Mesenchymal stem cell (in vitro differentiated cells and primary cell): Measurements from ENCODE around the gene PCYT1A.

Experiments
- DNase-seq: peaks from one replicate; pipeline ENCODE4 v3.0.0-alpha.2; 2013
- H2AFZ ChIP-seq: one replicate; pipeline ENCODE4 v1.6.1; 2013; ENCODE audit warnings: low read depth, mild to moderate bottlenecking, control low read depth, inconsistent platforms, low read length, moderate library complexity
- H2AK5ac ChIP-seq: 2 replicates; pipeline ENCODE4 v1.6.1; 2013; ENCODE audit warnings: low read length, moderate library complexity, mild to moderate bottlenecking, inconsistent platforms; ENCODE audit not compliant: severe bottlenecking
- H2BK120ac ChIP-seq: one replicate; pipeline ENCODE4 v1.6.1; 2013; ENCODE audit warnings: low read depth, mild to moderate bottlenecking, inconsistent platforms, low read length, moderate library complexity
- H2BK12ac ChIP-seq, 2 experiments: one replicate each; pipeline ENCODE4 v1.6.1; 2013; ENCODE audit warnings: inconsistent platforms in 2 of 2, low read length in 2 of 2, mild to moderate bottlenecking in 2 of 2, moderate library complexity in 2 of 2, control low read depth in 1 of 2
- H2BK15ac ChIP-seq: one replicate; pipeline ENCODE4 v1.6.1; 2013; ENCODE audit warnings: mild to moderate bottlenecking, low read depth, inconsistent platforms; ENCODE audit not compliant: poor library complexity, severe bottlenecking
- H2BK5ac ChIP-seq: 2 replicates; pipeline ENCODE4 v1.6.1; 2013; ENCODE audit warnings: low read depth, mild to moderate bottlenecking, low read length, control low read depth, inconsistent platforms; ENCODE audit not compliant: poor library complexity, severe bottlenecking
- H3K14ac ChIP-seq, 2 experiments: one replicate each; pipeline ENCODE4 v1.6.1; 2013; ENCODE audit warnings: inconsistent platforms in 2 of 2, low read length in 2 of 2, control low read depth in 1 of 2, mild to moderate bottlenecking in 1 of 2, moderate library complexity in 1 of 2
- H3K18ac ChIP-seq, 2 experiments: one replicate each; pipeline ENCODE4 v1.6.1; 2013; ENCODE audit warnings: inconsistent platforms in 2 of 2, low read length in 2 of 2, control low read depth in 1 of 2, low read depth in 1 of 2, mild to moderate bottlenecking in 1 of 2
- H3K23ac ChIP-seq, 2 experiments: one replicate each; pipeline ENCODE4 v1.6.1; 2013; ENCODE audit warnings: inconsistent platforms in 2 of 2, low read length in 2 of 2, mild to moderate bottlenecking in 2 of 2, moderate library complexity in 2 of 2, control low read depth in 1 of 2
- H3K27ac ChIP-seq: 2 replicates; pipeline ENCODE4 v1.5.1; 2013; ENCODE audit warnings: mild to moderate bottlenecking, moderate library complexity, low read length, control low read depth, inconsistent platforms; ENCODE audit not compliant: poor library complexity, severe bottlenecking
- H3K27me3 ChIP-seq, 2 experiments: 2 replicates each; pipeline versions ENCODE4 v1.6.1 to v1.7.0; 2013; ENCODE audit warnings: low read length in 2 of 2, mild to moderate bottlenecking in 2 of 2, moderate library complexity in 2 of 2, control low read depth in 1 of 2, inconsistent platforms in 1 of 2; ENCODE audit not compliant: control insufficient read depth in 1 of 2, insufficient read depth in 1 of 2
- H3K36me3 ChIP-seq, 2 experiments: 2 replicates each; pipeline versions ENCODE4 v1.6.1 to v1.7.0; 2013; ENCODE audit warnings: low read length in 2 of 2, control low read depth in 1 of 2, inconsistent platforms in 1 of 2, low read depth in 1 of 2, mild to moderate bottlenecking in 1 of 2; ENCODE audit not compliant: insufficient read depth in 2 of 2, control insufficient read depth in 1 of 2
- H3K4ac ChIP-seq, 2 experiments: one replicate each; pipeline ENCODE4 v1.6.1; 2013; ENCODE audit warnings: inconsistent platforms in 2 of 2, low read length in 2 of 2, mild to moderate bottlenecking in 2 of 2, moderate library complexity in 2 of 2, control low read depth in 1 of 2, low read depth in 1 of 2
- H3K4me1 ChIP-seq: 2 replicates; pipeline ENCODE4 v1.6.1; 2013; ENCODE audit warnings: low read depth, low read length, control low read depth; ENCODE audit not compliant: control insufficient read depth, insufficient read depth
- H3K4me2 ChIP-seq: 2 replicates; pipeline ENCODE4 v1.6.1; 2013; ENCODE audit warnings: low read length, mild to moderate bottlenecking, inconsistent platforms; ENCODE audit not compliant: poor library complexity, severe bottlenecking
- H3K4me3 ChIP-seq, 2 experiments: 2 replicates each; pipeline versions ENCODE4 v1.5.1 to v1.7.0; 2013; ENCODE audit warnings: low read length in 2 of 2, mild to moderate bottlenecking in 2 of 2, control low read depth in 1 of 2, low read depth in 1 of 2; ENCODE audit not compliant: insufficient read depth in 1 of 2
- H3K79me1 ChIP-seq: replicated peaks from 2 replicates; pipeline ENCODE4 v1.6.1; 2013; ENCODE audit warnings: mild to moderate bottlenecking, control low read depth, low read length, inconsistent platforms; ENCODE audit not compliant: poor library complexity, severe bottlenecking
- H3K9ac ChIP-seq: 2 replicates; pipeline ENCODE4 v1.7.0; 2013; ENCODE audit warnings: mild to moderate bottlenecking, low read length, moderate library complexity
- H3K9me3 ChIP-seq: 2 replicates; pipeline ENCODE4 v1.7.0; 2013; ENCODE audit warnings: mild to moderate bottlenecking, low read length; ENCODE audit not compliant: control insufficient read depth
- H4K8ac ChIP-seq: one replicate; pipeline ENCODE4 v1.6.1; 2013; ENCODE audit warnings: inconsistent platforms, mild to moderate bottlenecking, low read length, moderate library complexity
- H4K91ac ChIP-seq: one replicate; pipeline ENCODE4 v1.6.1; 2013; ENCODE audit warnings: mild to moderate bottlenecking, low read length, inconsistent platforms
- WGBS: methylation state at CpG from one replicate; pipeline ENCODE4 v1.1.7; 2013; ENCODE audit warnings: mixed read lengths; 5-methylcytosine and 5-hydroxymethylcytosine counted together

The PCYT1A gene

DNA sequence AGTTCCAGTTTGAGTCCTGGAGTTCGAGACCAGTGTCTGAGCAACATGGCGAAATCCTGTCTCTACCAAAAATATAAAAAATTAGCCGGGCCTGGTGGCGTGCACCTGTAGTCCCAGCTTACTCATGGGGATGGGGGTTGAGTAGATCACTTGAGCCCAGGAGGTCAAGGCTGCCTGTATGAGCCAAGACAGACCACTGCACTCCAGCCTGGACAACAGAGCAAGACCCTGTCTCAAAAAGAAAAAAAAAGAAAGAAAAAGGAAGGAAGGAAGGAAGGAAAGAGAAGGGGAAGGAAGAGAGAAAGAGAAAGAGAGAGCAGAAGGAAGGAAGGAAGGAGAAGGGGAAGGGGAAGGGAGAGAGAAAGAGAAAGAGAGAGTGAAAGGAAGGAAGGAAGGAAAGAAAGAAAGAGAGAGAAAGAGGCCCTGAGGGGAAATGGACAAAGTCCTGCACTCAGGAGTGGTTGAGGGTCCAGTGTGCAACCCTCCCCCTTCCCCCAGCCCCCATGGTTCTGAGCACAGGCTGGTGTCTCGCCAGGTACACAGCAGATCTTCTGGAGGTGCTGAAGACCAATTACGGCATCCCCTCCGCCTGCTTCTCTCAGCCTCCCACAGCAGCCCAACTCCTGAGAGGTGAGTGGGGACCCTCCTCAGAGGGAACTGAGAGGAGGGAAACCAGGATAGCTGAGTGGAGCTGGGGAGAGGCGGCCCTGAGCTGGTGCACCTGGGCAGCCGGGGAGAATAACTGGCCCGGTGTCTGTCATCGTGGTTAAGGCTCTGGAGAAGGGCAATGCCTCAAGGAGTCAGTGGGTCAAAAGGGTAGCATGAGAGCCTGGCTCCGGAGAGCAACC is 70.0 kb downstream of the PCYT1A start:
- no peak overlapping the region for H2BK5ac ChIP-seq
- no peak overlapping the region for H3K14ac ChIP-seq
- H3K27ac ChIP-seq, result no peak overlapping the region
- H4K91ac ChIP-seq, result no peak overlapping the region
- H3K79me1 ChIP-seq, result no peaks in the 10 kb centered on the region
- H3K4me1 ChIP-seq, result peaks cover 17% of the 10 kb centered on the region
- no peak overlapping the region for H3K18ac ChIP-seq
- H3K4ac ChIP-seq, result no peak overlapping the region
- no peaks in the 10 kb centered on the region for H3K36me3 ChIP-seq
- WGBS, result 94% methylated on average over 8 of the region's 12 CpGs
- no peak overlapping the region for H2AFZ ChIP-seq
- no peak overlapping the region for H3K23ac ChIP-seq
- H3K4me3 ChIP-seq, result no peak overlapping the region
- H4K8ac ChIP-seq, result no peak overlapping the region
- H3K4me2 ChIP-seq, result no peak overlapping the region
- H3K9ac ChIP-seq, result no peak overlapping the region
- no peak overlapping the region for H2AK5ac ChIP-seq
- H3K9me3 ChIP-seq, result no peaks in the 10 kb centered on the region
- H2BK12ac ChIP-seq, result no peak overlapping the region
- no peak overlapping the region for H2BK120ac ChIP-seq
- H3K27me3 ChIP-seq, result peaks cover 0 to 15% of the 10 kb centered on the region in 2 experiments
- DNase-seq, result no peak
- no peak overlapping the region for H2BK15ac ChIP-seq

DNA sequence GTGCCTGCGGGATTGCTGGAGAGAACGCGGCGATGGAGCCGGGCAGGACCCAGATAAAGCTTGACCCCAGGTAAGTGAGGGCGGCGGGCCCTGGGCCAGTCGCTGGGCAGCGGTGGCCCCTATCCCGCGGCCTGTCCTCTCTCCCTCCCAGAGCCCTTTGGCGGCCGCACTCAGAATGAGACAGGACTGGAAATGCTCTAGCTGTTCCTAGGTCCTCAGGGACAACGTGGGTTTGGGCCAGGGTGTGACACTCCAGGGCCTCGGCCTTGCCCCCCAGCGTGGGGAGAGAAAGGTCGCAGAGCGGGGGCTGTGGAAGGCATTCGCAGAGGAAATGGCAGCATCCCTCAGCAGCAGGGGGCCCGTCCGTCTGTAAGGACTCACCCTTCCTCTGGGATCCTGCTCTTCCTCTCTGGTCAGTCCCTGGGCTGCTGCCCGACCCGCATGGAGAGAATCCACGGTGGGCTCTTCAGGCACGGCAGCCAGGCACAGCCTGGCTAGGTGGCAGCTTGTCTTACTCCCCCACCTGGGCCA is 70.8 kb downstream of the PCYT1A start:
- no peak overlapping the region for H3K4me2 ChIP-seq
- H2BK15ac ChIP-seq, result no peak overlapping the region
- no peak overlapping the region for H2BK5ac ChIP-seq
- no peak overlapping the region for H2BK120ac ChIP-seq
- H2AFZ ChIP-seq, result no peak overlapping the region
- H3K18ac ChIP-seq, result no peak overlapping the region
- no peak for DNase-seq
- H3K79me1 ChIP-seq, result no peaks in the 10 kb centered on the region
- WGBS, result 47% methylated on average over 25 of the region's 25 CpGs
- peaks cover 0 to 15% of the 10 kb centered on the region in 2 experiments for H3K27me3 ChIP-seq
- peaks cover 17% of the 10 kb centered on the region for H3K4me1 ChIP-seq
- H3K27ac ChIP-seq, result no peak overlapping the region
- no peak overlapping the region for H3K4me3 ChIP-seq
- H4K8ac ChIP-seq, result no peak overlapping the region
- no peak overlapping the region for H3K4ac ChIP-seq
- H2BK12ac ChIP-seq, result no peak overlapping the region
- H2AK5ac ChIP-seq, result no peak overlapping the region
- no peaks in the 10 kb centered on the region for H3K9me3 ChIP-seq
- no peaks in the 10 kb centered on the region for H3K36me3 ChIP-seq
- H3K23ac ChIP-seq, result no peak overlapping the region
- no peak overlapping the region for H3K9ac ChIP-seq
- no peak overlapping the region for H4K91ac ChIP-seq
- H3K14ac ChIP-seq, result no peak overlapping the region

DNA sequence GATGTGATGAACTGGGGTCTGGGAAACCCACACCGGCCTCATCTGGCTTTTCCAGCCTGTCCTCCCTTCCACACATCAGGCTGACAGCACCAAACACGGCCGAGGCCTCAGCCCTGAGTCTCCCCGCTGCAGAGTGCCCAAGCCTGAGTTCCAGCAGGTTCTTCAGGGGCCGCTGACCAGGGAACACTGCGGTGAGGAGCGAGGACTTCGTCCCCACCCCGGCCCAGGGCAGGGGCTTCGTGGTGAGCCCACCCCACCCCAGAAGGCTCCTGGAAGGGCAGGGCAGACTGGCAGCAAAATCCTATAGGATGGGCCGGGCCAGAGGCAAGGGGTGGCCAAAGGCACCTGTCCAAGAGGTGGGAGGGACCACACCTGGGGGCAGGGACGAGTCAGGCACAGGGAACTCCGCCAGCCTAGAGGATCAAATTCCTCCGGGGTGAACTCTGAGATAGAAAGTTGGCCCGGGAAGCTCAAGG is 71.4 kb downstream of the PCYT1A start, which contains the start of gene SLC51A:
Gene SLC51A, plus strand, starts transcription at position 446 of the 476 bp plus-strand sequence. CDS start 179 bp downstream, outside the sequence.
- H3K4me2 ChIP-seq, result no peak within 1 kb of the TSS
- no peak within 1 kb of the TSS for H2BK5ac ChIP-seq
- H3K36me3 ChIP-seq, result no peaks in the 10 kb centered on the region
- H2AFZ ChIP-seq, result no peak within 1 kb of the TSS
- peaks cover 15% of the 10 kb centered on the region for H3K4me1 ChIP-seq
- H3K4me3 ChIP-seq, result no peak within 1 kb of the TSS
- no peak within 1 kb of the TSS for H2BK12ac ChIP-seq
- H4K91ac ChIP-seq, result no peak within 1 kb of the TSS
- no peak within 1 kb of the TSS for H3K9ac ChIP-seq
- H3K27me3 ChIP-seq, result peaks cover 0 to 18% of the 10 kb centered on the region in 2 experiments
- WGBS, result 55% methylated on average over 14 of the region's 15 CpGs
- H3K79me1 ChIP-seq, result no peaks in the 10 kb centered on the region
- no peaks in the 10 kb centered on the region for H3K9me3 ChIP-seq
- H2AK5ac ChIP-seq, result no peak within 1 kb of the TSS
- no peak for DNase-seq
- H3K18ac ChIP-seq, result no peak within 1 kb of the TSS
- H4K8ac ChIP-seq, result no peak within 1 kb of the TSS
- H3K14ac ChIP-seq, result no peak within 1 kb of the TSS
- H3K4ac ChIP-seq, result no peak within 1 kb of the TSS
- no peak within 1 kb of the TSS for H3K27ac ChIP-seq
- no peak within 1 kb of the TSS for H2BK120ac ChIP-seq
- no peak within 1 kb of the TSS for H2BK15ac ChIP-seq
- H3K23ac ChIP-seq, result no peak within 1 kb of the TSS

DNA sequence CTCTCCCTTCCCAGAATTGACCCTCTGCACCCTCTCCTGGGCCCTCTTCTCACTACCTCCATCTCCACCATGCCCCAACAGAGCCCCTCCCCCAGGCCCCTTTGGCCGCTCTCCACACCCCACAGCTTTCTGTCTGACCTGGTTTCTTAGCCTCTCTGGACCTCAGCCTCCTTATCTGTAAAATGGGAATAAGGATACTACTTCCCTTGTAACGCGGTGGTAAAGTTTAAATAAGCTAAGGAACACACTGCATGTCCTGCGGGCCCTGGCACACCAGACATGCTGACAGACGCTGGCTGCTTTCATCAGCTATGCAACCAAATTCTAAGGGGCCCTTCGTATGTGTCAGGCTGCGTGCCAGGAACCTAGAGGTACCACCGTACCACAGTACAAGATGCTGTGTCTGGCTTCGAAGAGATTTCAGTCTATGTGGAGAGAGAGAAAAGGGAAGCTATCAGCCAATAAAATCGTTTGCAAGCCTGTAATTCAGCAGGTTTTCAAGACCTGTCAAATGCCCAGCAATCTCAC is 72.0 kb downstream of the PCYT1A start:
- no peaks in the 10 kb centered on the region for H3K9me3 ChIP-seq
- no peak overlapping the region for H3K27ac ChIP-seq
- no peak overlapping the region for H3K23ac ChIP-seq
- H3K18ac ChIP-seq, result no peak overlapping the region
- H3K4ac ChIP-seq, result no peak overlapping the region
- no peak overlapping the region for H2BK15ac ChIP-seq
- no peak overlapping the region for H2BK120ac ChIP-seq
- peaks cover 15% of the 10 kb centered on the region for H3K4me1 ChIP-seq
- H2AFZ ChIP-seq, result no peak overlapping the region
- H4K91ac ChIP-seq, result no peak overlapping the region
- H3K36me3 ChIP-seq, result no peaks in the 10 kb centered on the region
- H4K8ac ChIP-seq, result no peak overlapping the region
- no peak overlapping the region for H3K9ac ChIP-seq
- H3K14ac ChIP-seq, result no peak overlapping the region
- no peak for DNase-seq
- no peak overlapping the region for H3K4me3 ChIP-seq
- H3K4me2 ChIP-seq, result no peak overlapping the region
- no peaks in the 10 kb centered on the region for H3K79me1 ChIP-seq
- no peak overlapping the region for H2BK12ac ChIP-seq
- 79% methylated on average over 10 of the region's 10 CpGs for WGBS
- no peak overlapping the region for H2AK5ac ChIP-seq
- H3K27me3 ChIP-seq, result peaks cover 3 to 24% of the 10 kb centered on the region in 2 experiments
- H2BK5ac ChIP-seq, result no peak overlapping the region
